GM12878 (cell line): ENCODE results near the gene GRIP2. TPM values are rescaled to one million over a fixed set of nuclear protein-coding genes. Genes with fewer than 3 reads are reported as not detected.

Experiments
- ATAC-seq: fragments of 200-7000 bp; cut with Tn5 transposase; 3 replicates; pipeline ENCODE4 v1.9.1; 2020; ENCODE audit warnings: mild to moderate bottlenecking, moderate library complexity
- BruUV-seq: library from RNA; stranded (reverse); fragments of 400-500 nt; replicated peaks from 2 replicates; lab custom pipeline; 2021; lab: Mats Ljungman, UMichigan
- CTCF ChIA-PET: fragments of 300-600 bp; sonication (Branson Sonifier 250); formaldehyde crosslinking; extraction: SDS; loops from one replicate; lab custom pipeline; 2021; ENCODE audit warnings: inconsistent platforms; lab: Yijun Ruan, JAX
- POLR2A ChIA-PET: fragments of 350-600 bp; formaldehyde crosslinking; extraction: SDS; loops from one replicate; lab custom pipeline; 2021; ENCODE audit warnings: inconsistent platforms; lab: Charles Lee
- RAD21 ChIA-PET: fragments of 300-600 bp; sonication (Branson Sonifier 250); formaldehyde crosslinking; loops from one replicate; lab custom pipeline; 2023; ENCODE audit warnings: antibody characterized with exemption; ENCODE audit not compliant: unreplicated experiment; lab: Charles Lee
- SMC1A ChIA-PET: fragments of 300-600 bp; sonication (Branson Sonifier 250); formaldehyde crosslinking; loops from one replicate; lab custom pipeline; 2023; ENCODE audit not compliant: unreplicated experiment, uncharacterized antibody; lab: Charles Lee
- DNase-seq: peaks from one replicate; pipeline ENCODE4 v3.0.0-alpha.2; 2011; ENCODE audit warnings: low read depth, low spot score
- FAIRE-seq: peaks from 3 replicates; lab custom pipeline; 2011; peaks lifted over from hg19 to GRCh38; lab: Jason Lieb, UNC
- H2AFZ ChIP-seq: 2 replicates; pipeline ENCODE4 v1.6.0; 2011; ENCODE audit warnings: low read depth, low read length, control low read depth; ENCODE audit not compliant: control insufficient read depth
- H3K27ac ChIP-seq: 2 replicates; pipeline ENCODE4 v1.5.1; 2011; ENCODE audit warnings: control low read depth; ENCODE audit not compliant: control insufficient read depth, insufficient read depth
- H3K27me3 ChIP-seq, 2 experiments: replicated peaks in 1 of 2; 2 replicates each; pipeline versions ENCODE4 v1.6.0 to v1.6.1; 2011; ENCODE audit warnings: low read length in 1 of 2; ENCODE audit not compliant: control insufficient read depth in 2 of 2, insufficient read depth in 2 of 2
- H3K36me3 ChIP-seq, 2 experiments: 2 replicates each; pipeline ENCODE4 v1.5.1; 2011; ENCODE audit warnings: low read length in 1 of 2; ENCODE audit not compliant: control insufficient read depth in 2 of 2, insufficient read depth in 2 of 2
- H3K4me1 ChIP-seq: 2 replicates; pipeline ENCODE4 v1.6.1; 2011; ENCODE audit warnings: mild to moderate bottlenecking, low read length, moderate library complexity, mixed read lengths; ENCODE audit not compliant: control insufficient read depth, insufficient read depth
- H3K4me2 ChIP-seq: 2 replicates; pipeline ENCODE4 v1.6.0; 2011; ENCODE audit warnings: control low read depth; ENCODE audit not compliant: control insufficient read depth, insufficient read depth
- H3K4me3 ChIP-seq: fragments of 200-600 bp; sonication (generic); 2 replicates; pipeline ENCODE4 v1.5.1; 2016
- H3K79me2 ChIP-seq: 2 replicates; pipeline ENCODE4 v1.6.0; 2011; ENCODE audit warnings: low read length; ENCODE audit not compliant: control insufficient read depth, insufficient read depth
- H3K9ac ChIP-seq: 2 replicates; pipeline ENCODE4 v1.8.0; 2011; ENCODE audit warnings: low read length, control low read depth, mixed read lengths; ENCODE audit not compliant: control insufficient read depth, insufficient read depth
- H3K9me3 ChIP-seq: replicated peaks from 3 replicates; pipeline ENCODE4 v1.5.1; 2011; ENCODE audit warnings: mild to moderate bottlenecking, low read length; ENCODE audit not compliant: control insufficient read depth, insufficient read depth
- H4K20me1 ChIP-seq: 2 replicates; pipeline ENCODE4 v1.6.0; 2011; ENCODE audit not compliant: control insufficient read depth, insufficient read depth
- CREM ChIP-seq: IDR thresholded peaks from 2 replicates; pipeline ENCODE4 v1.6.1; 2014; ENCODE audit warnings: antibody characterized with exemption, low read depth
- LARP7 ChIP-seq: fragments of 450-650 bp; IDR thresholded peaks from 2 replicates; pipeline ENCODE4 v1.6.1; 2017; ENCODE audit warnings: mild to moderate bottlenecking
- MXI1 ChIP-seq: fragments of 150-350 bp; IDR thresholded peaks from 2 replicates; pipeline ENCODE4 v1.6.1; 2011; ENCODE audit warnings: low read depth, mild to moderate bottlenecking, inconsistent platforms, low read length, improper control_type of control experiment
- NFYB ChIP-seq: IDR thresholded peaks from 2 replicates; pipeline ENCODE4 v1.6.1; 2011; ENCODE audit warnings: low read depth, mild to moderate bottlenecking, low read length, improper control_type of control experiment, moderate library complexity; ENCODE audit not compliant: insufficient read depth
- NRF1 ChIP-seq: conservative IDR thresholded peaks from 2 replicates; pipeline ENCODE4 v1.6.1; 2011; ENCODE audit warnings: mild to moderate bottlenecking, low read depth, low read length, improper control_type of control experiment
- SIN3A ChIP-seq: IDR thresholded peaks from 2 replicates; pipeline ENCODE4 v1.6.1; 2012; ENCODE audit warnings: low read depth, low read length, improper control_type of control experiment
- SPI1 ChIP-seq: IDR thresholded peaks from 2 replicates; pipeline ENCODE4 v1.6.1; 2011; ENCODE audit warnings: low read depth, mild to moderate bottlenecking, low read length, moderate library complexity, borderline replicate concordance; ENCODE audit not compliant: insufficient read depth
- WGBS: methylation state at CpG from one replicate; pipeline ENCODE4 v1.1.6; 2016; ENCODE audit warnings: low lambda C conversion rate; ENCODE audit not compliant: insufficient replicate concordance, insufficient coverage; ENCODE audit errors: missing lambda C conversion rate; 5-methylcytosine and 5-hydroxymethylcytosine counted together
- in situ Hi-C: fragments of 300-500 bp; cut with MboI; formaldehyde crosslinking; loops from 9 replicates; pipeline ENCODE4 v1.14.3; 2018; ENCODE audit warnings: mixed read lengths
- intact Hi-C: fragments of 100-400 bp; cut with micrococcal nuclease; formaldehyde crosslinking; loops from one replicate; pipeline ENCODE4 v1.14.2; 2022; ENCODE audit not compliant: unreplicated experiment
- polyA plus RNA-seq, 11 experiments: library from polyadenylated mRNA; depleted of rRNA in 4 of 11; unstranded in 6 of 11; stranded (reverse) in 5 of 11; fragments of >200 nt; fragmentation: Nextera tagmentation in 4 of 11; fragmentation: Illumina TruSeq in 1 of 11; extraction: Ambion mirVana in 4 of 11; extraction: Trizol in 1 of 11; gene quantifications; 1 replicate in 1 of 11; 2 replicates in 10 of 11; pipeline versions ENCODE4 v1.2.1 to v1.2.3, GENCODE V29; 2011 to 2016; ENCODE audit warnings: inconsistent platforms in 2 of 11, missing spikeins in 2 of 11, low read depth in 1 of 11
- total RNA-seq, 4 experiments: library from RNA; depleted of rRNA in 3 of 4; stranded (reverse); fragments of >200 nt in 3 of 4; fragmentation: Illumina TruSeq in 1 of 4; extraction: Trizol in 1 of 4; gene quantifications; 2 replicates each; pipeline versions ENCODE4 v1.2.1 to v1.2.3, GENCODE V29; 2013 to 2021
- TF ChIP-seq, protein P1 (sequence below): fragments of 450-650 bp; formaldehyde crosslinking; IDR thresholded peaks from 2 replicates; pipeline ENCODE4 v1.4.0; 2022; ENCODE audit warnings: mild to moderate bottlenecking, moderate library complexity
- TF ChIP-seq, protein P2 (sequence below): fragments of 450-650 bp; IDR thresholded peaks from 2 replicates; pipeline ENCODE4 v1.6.1; 2017; ENCODE audit warnings: mild to moderate bottlenecking
- TF ChIP-seq, protein P3 (sequence below), 3 experiments: IDR thresholded peaks in 2 of 3; conservative IDR thresholded peaks in 1 of 3; 2 replicates each; pipeline ENCODE4 v1.5.1; 2011; ENCODE audit warnings: low read depth in 3 of 3, low read length in 3 of 3, mild to moderate bottlenecking in 3 of 3, control low read depth in 2 of 3, moderate library complexity in 2 of 3, inconsistent platforms in 1 of 3, mixed read lengths in 1 of 3; ENCODE audit not compliant: control insufficient read depth in 2 of 3, insufficient read depth in 1 of 3; ENCODE audit errors: extremely low read depth in 1 of 3

The GRIP2 gene
- total and polyA plus RNA-seq, 10 of the 15 experiments (the other 5 are each of a cell fraction or from before 2014, with no cell fraction given), result not detected

GRCh38 chr3:14520149-14520548 is 20.0 kb downstream of the GRIP2 start:
- intact Hi-C loops, result no loop called here
- 35% methylated on average over 15 of the region's 15 CpGs for WGBS
- DNase-seq (no peak), FAIRE-seq (no peak), ATAC-seq (no peak)
- no peak overlapping the region for H2AFZ ChIP-seq
- no peaks in the 10 kb centered on the region for H3K79me2 ChIP-seq
- ChIA-PET SMC1A (no interaction called here), POLR2A (no interaction called here), RAD21 (no interaction called here), CTCF (interaction anchor here (1.0 kb wide), 1 partner anchor 11 kb away, joined by 3 read pairs; no protein-coding TSS in a partner anchor)
- H3K4me1 ChIP-seq, result no peaks in the 10 kb centered on the region
- H3K9me3 ChIP-seq, result no peaks in the 10 kb centered on the region
- no peak overlapping the region for H3K4me2 ChIP-seq
- no peak overlapping the region for H3K27ac ChIP-seq
- H3K27me3 ChIP-seq, result peaks cover 0 to 2% of the 10 kb centered on the region in 2 experiments; a peak in 2 of 4 replicates
- H3K4me3 ChIP-seq, result no peak overlapping the region
- no peak overlapping the region for H3K9ac ChIP-seq
- in situ Hi-C loops, result no loop called here
- H4K20me1 ChIP-seq, result no peaks in the 10 kb centered on the region
- H3K36me3 ChIP-seq, result no peaks in the 10 kb centered on the region
- TF ChIP-seq, protein P1, sequence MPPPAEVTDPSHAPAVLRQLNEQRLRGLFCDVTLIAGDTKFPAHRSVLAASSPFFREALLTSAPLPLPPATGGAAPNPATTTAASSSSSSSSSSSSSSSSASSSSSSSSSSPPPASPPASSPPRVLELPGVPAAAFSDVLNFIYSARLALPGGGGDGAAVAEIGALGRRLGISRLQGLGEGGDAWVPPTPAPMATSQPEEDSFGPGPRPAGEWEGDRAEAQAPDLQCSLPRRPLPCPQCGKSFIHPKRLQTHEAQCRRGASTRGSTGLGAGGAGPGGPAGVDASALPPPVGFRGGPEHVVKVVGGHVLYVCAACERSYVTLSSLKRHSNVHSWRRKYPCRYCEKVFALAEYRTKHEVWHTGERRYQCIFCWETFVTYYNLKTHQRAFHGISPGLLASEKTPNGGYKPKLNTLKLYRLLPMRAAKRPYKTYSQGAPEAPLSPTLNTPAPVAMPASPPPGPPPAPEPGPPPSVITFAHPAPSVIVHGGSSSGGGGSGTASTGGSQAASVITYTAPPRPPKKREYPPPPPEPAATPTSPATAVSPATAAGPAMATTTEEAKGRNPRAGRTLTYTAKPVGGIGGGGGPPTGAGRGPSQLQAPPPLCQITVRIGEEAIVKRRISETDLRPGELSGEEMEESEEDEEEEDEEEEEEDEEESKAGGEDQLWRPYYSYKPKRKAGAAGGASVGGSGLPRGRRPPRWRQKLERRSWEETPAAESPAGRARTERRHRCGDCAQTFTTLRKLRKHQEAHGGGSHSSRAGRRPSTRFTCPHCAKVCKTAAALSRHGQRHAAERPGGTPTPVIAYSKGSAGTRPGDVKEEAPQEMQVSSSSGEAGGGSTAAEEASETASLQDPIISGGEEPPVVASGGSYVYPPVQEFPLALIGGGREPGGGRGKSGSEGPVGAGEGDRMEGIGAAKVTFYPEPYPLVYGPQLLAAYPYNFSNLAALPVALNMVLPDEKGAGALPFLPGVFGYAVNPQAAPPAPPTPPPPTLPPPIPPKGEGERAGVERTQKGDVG, result no peak
- no TSS peak for BruUV-seq

- in situ Hi-C loops, result no loop called here
- CTCF ChIA-PET, result interaction anchor here (1.0 to 1.3 kb wide), 3 partner anchors 10 to 316 kb away, joined by 3 to 4 read pairs (median 4); no protein-coding TSS in a partner anchor
- TF ChIP-seq NFYB (no peak), SIN3A (no peak), LARP7 (no peak), CREM (no peak), MXI1 (no peak), NRF1 (no peak), SPI1 (no peak)
- TF ChIP-seq, protein P2, sequence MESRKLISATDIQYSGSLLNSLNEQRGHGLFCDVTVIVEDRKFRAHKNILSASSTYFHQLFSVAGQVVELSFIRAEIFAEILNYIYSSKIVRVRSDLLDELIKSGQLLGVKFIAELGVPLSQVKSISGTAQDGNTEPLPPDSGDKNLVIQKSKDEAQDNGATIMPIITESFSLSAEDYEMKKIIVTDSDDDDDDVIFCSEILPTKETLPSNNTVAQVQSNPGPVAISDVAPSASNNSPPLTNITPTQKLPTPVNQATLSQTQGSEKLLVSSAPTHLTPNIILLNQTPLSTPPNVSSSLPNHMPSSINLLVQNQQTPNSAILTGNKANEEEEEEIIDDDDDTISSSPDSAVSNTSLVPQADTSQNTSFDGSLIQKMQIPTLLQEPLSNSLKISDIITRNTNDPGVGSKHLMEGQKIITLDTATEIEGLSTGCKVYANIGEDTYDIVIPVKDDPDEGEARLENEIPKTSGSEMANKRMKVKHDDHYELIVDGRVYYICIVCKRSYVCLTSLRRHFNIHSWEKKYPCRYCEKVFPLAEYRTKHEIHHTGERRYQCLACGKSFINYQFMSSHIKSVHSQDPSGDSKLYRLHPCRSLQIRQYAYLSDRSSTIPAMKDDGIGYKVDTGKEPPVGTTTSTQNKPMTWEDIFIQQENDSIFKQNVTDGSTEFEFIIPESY, result no peak
- TF ChIP-seq, protein P3, sequence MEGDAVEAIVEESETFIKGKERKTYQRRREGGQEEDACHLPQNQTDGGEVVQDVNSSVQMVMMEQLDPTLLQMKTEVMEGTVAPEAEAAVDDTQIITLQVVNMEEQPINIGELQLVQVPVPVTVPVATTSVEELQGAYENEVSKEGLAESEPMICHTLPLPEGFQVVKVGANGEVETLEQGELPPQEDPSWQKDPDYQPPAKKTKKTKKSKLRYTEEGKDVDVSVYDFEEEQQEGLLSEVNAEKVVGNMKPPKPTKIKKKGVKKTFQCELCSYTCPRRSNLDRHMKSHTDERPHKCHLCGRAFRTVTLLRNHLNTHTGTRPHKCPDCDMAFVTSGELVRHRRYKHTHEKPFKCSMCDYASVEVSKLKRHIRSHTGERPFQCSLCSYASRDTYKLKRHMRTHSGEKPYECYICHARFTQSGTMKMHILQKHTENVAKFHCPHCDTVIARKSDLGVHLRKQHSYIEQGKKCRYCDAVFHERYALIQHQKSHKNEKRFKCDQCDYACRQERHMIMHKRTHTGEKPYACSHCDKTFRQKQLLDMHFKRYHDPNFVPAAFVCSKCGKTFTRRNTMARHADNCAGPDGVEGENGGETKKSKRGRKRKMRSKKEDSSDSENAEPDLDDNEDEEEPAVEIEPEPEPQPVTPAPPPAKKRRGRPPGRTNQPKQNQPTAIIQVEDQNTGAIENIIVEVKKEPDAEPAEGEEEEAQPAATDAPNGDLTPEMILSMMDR (IDR thresholded peaks at IDR 0.05 in 2 of 3, conservative IDR thresholded peaks at IDR 0.05 in 1 of 3; ENCODE audit: control insufficient read depth in 2 of 3, extremely low read depth in 1 of 3, insufficient read depth in 1 of 3, low read depth in 3 of 3, low read length in 3 of 3), result no peak
Measured at GRCh38 chr3:14519406-14519805, 20.7 kb downstream of the GRIP2 start.

More at GRCh38 chr3:14519406-14519805, 20.7 kb downstream of the GRIP2 start:
- H2AFZ ChIP-seq, result no peak overlapping the region
- H3K79me2 ChIP-seq, result no peaks in the 10 kb centered on the region
- H3K4me3 ChIP-seq, result no peak overlapping the region
- peaks cover 0 to 2% of the 10 kb centered on the region in 2 experiments; a peak in 2 of 4 replicates for H3K27me3 ChIP-seq
- no TSS peak for BruUV-seq
- ChIA-PET RAD21 (no interaction called here), SMC1A (no interaction called here), POLR2A (no interaction called here)
- intact Hi-C loops, result no loop called here
- H3K9me3 ChIP-seq, result no peaks in the 10 kb centered on the region
- DNase-seq (no peak), ATAC-seq (no peak), FAIRE-seq (no peak)
- H3K27ac ChIP-seq, result no peak overlapping the region
- 0% methylated on average over 1 of the region's 1 CpG for WGBS
- no peaks in the 10 kb centered on the region for H3K4me1 ChIP-seq
- no peaks in the 10 kb centered on the region for H3K36me3 ChIP-seq
- H4K20me1 ChIP-seq, result no peaks in the 10 kb centered on the region
- H3K9ac ChIP-seq, result no peak overlapping the region
- H3K4me2 ChIP-seq, result no peak overlapping the region
